PC-3 (cell line): Measurements from ENCODE around the gene THBS2. TPM values are rescaled to one million over a fixed set of nuclear protein-coding genes. Genes with fewer than 3 reads are reported as not detected.

Experiments used
- ATAC-seq: fragments of 200-7000 bp; cut with Tn5 transposase; 2 replicates; pipeline ENCODE4 v1.9.1; 2020; ENCODE audit warnings: mild to moderate bottlenecking, moderate library complexity
- BruUV-seq: library from RNA; stranded (reverse); fragments of 400-500 nt; replicated peaks from 2 replicates; lab custom pipeline; 2021; lab: Mats Ljungman, UMichigan
- CTCF ChIA-PET: fragments of 300-600 bp; sonication (Branson Sonifier 250); formaldehyde crosslinking; loops from one replicate; lab custom pipeline; 2022; ENCODE audit warnings: antibody characterized with exemption; lab: Charles Lee
- POLR2A ChIA-PET: fragments of 300-600 bp; sonication (Branson Sonifier 250); formaldehyde crosslinking; loops from one replicate; lab custom pipeline; 2022; ENCODE audit warnings: antibody characterized with exemption; ENCODE audit not compliant: unreplicated experiment; lab: Charles Lee
- DNase-seq: peaks from one replicate; pipeline ENCODE4 v3.0.0-alpha.2; 2015
- H2AFZ ChIP-seq: fragments of 300-600 bp; sonication (generic); 2 replicates; pipeline ENCODE4 v1.6.0; 2016; ENCODE audit warnings: antibody characterized with exemption, low read length
- H3F3A ChIP-seq: fragments of 300-600 bp; sonication (generic); one replicate; pipeline ENCODE4 v1.6.0; 2017; ENCODE audit warnings: antibody characterized with exemption, low read length, control low read depth, mild to moderate bottlenecking; ENCODE audit not compliant: unreplicated experiment
- H3K27ac ChIP-seq: fragments of 300-600 bp; sonication (generic); 2 replicates; pipeline ENCODE4 v1.5.1; 2016; ENCODE audit warnings: mild to moderate bottlenecking, low read length
- H3K27me3 ChIP-seq: fragments of 300-600 bp; sonication (generic); 2 replicates; pipeline ENCODE4 v1.6.1; 2016; ENCODE audit warnings: low read length, mixed read lengths
- H3K36me3 ChIP-seq: fragments of 300-600 bp; sonication (generic); 2 replicates; pipeline ENCODE4 v1.6.1; 2016; ENCODE audit warnings: low read depth, mixed run types, low read length, mixed read lengths
- H3K4me1 ChIP-seq: fragments of 300-600 bp; sonication (generic); 2 replicates; pipeline ENCODE4 v1.5.1; 2016; ENCODE audit warnings: low read length; ENCODE audit not compliant: insufficient read depth
- H3K4me2 ChIP-seq: fragments of 300-600 bp; sonication (generic); 2 replicates; pipeline ENCODE4 v1.6.0; 2016; ENCODE audit warnings: low read length
- H3K4me3 ChIP-seq: fragments of 300-600 bp; sonication (generic); 2 replicates; pipeline ENCODE4 v1.5.1; 2016; ENCODE audit warnings: mild to moderate bottlenecking, low read length, mixed read lengths
- H3K79me2 ChIP-seq: fragments of 300-600 bp; sonication (generic); 2 replicates; pipeline ENCODE4 v1.6.1; 2017; ENCODE audit warnings: low read length, mixed read lengths
- H3K9ac ChIP-seq: fragments of 300-600 bp; sonication (generic); 2 replicates; pipeline ENCODE4 v1.6.0; 2016; ENCODE audit warnings: mild to moderate bottlenecking, low read length
- H3K9me2 ChIP-seq: fragments of 300-600 bp; sonication (generic); replicated peaks from 2 replicates; pipeline ENCODE4 v1.6.1; 2016; ENCODE audit warnings: mixed run types, low read length, mixed read lengths
- H3K9me3 ChIP-seq: fragments of 300-600 bp; sonication (generic); 2 replicates; pipeline ENCODE4 v1.6.1; 2016; ENCODE audit warnings: low read length, mixed read lengths
- H4K20me1 ChIP-seq: fragments of 300-600 bp; sonication (generic); 2 replicates; pipeline ENCODE4 v1.6.1; 2016; ENCODE audit warnings: low read length, mixed read lengths
- CTCF ChIP-seq: fragments of 300-600 bp; sonication (generic); conservative IDR thresholded peaks from 2 replicates; pipeline ENCODE4 v1.5.1; 2017; ENCODE audit warnings: antibody characterized with exemption, low read depth, mild to moderate bottlenecking, low read length
- EZH2 ChIP-seq: fragments of 300-600 bp; sonication (generic); IDR thresholded peaks from one replicate; pipeline ENCODE4 v1.6.1; 2017; ENCODE audit warnings: antibody characterized with exemption, mild to moderate bottlenecking, low read length; ENCODE audit not compliant: unreplicated experiment
- EZH2phosphoT487 ChIP-seq: fragments of 300-600 bp; sonication (generic); IDR thresholded peaks from 2 replicates; pipeline ENCODE4 v1.6.1; 2018; ENCODE audit warnings: mild to moderate bottlenecking, antibody characterized with exemption, low read length, borderline replicate concordance
- intact Hi-C: fragments of 100-400 bp; cut with micrococcal nuclease; formaldehyde crosslinking; loops from 2 replicates; pipeline ENCODE4 v1.9.0; 2023
- total RNA-seq: library from RNA; depleted of rRNA; stranded (reverse); fragments of >200 nt; gene quantifications from 2 replicates; pipeline ENCODE4 v1.2.3, GENCODE V29; 2014

Gene THBS2
- total RNA-seq, 1 experiment from 2014 or later: not detected

DNA sequence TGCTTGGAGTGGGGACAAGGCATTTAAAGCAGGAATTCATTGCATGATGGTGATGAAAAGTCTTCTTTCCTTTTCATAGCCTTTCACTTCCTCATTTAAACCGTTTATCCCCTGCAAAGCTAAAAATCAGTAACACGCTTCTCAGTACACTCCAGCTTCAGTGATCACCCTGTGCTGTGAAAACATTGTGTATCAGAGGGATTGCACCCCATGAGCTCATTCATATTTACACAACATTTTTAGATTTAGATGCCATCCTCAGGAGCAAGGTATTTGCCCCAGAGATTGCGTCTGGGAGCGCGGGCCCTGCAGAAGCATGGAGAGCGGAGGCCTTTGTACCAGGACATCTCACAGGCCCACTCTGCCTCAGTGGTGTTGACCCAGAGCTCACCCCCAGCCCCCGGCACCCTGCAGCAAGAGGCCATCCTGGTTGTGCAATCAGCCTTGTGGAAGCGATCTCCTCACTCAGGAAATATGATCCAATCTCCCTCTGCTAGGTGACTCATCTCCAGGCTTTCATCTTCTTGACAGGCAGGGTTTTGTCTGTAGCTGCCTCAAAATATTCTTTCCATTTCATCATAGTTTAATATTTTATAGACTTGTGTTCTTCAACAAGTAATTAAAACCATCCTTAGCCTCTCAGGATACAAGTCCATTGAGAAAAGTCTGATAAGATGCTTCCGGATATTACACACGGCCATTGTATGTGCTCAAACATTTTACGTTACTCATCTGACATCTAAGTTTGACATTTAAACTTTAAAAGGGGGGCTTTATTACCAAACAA, 38.9 kb upstream of the THBS2 start:
- Histone ChIP-seq H3K9ac (no peak overlapping the region), H3K9me3 (no peaks in the 10 kb centered on the region), H3K4me2 (peak overlapping the region; percentile 41), H3F3A (no peaks in the 10 kb centered on the region), H2AFZ (no peak overlapping the region), H3K9me2 (no peaks in the 10 kb centered on the region), H3K27me3 (no peaks in the 10 kb centered on the region), H3K4me3 (no peak overlapping the region), H3K79me2 (no peaks in the 10 kb centered on the region), H3K4me1 (peaks cover 14% of the 10 kb centered on the region; the same call in 1 of the 2 replicates), H4K20me1 (no peaks in the 10 kb centered on the region), H3K27ac (peak overlapping the region; percentile 25; the same call in 1 of the 2 replicates), H3K36me3 (no peaks in the 10 kb centered on the region)
- POLR2A ChIA-PET: no interaction called here
- BruUV-seq: no TSS peak
- DNase-seq (peak; percentile 57), ATAC-seq (no peak)
- intact Hi-C loops: no loop called here
- TF ChIP-seq CTCF (no peak), EZH2 (no peak), EZH2phosphoT487 (no peak)
- CTCF ChIA-PET: no interaction called here

DNA sequence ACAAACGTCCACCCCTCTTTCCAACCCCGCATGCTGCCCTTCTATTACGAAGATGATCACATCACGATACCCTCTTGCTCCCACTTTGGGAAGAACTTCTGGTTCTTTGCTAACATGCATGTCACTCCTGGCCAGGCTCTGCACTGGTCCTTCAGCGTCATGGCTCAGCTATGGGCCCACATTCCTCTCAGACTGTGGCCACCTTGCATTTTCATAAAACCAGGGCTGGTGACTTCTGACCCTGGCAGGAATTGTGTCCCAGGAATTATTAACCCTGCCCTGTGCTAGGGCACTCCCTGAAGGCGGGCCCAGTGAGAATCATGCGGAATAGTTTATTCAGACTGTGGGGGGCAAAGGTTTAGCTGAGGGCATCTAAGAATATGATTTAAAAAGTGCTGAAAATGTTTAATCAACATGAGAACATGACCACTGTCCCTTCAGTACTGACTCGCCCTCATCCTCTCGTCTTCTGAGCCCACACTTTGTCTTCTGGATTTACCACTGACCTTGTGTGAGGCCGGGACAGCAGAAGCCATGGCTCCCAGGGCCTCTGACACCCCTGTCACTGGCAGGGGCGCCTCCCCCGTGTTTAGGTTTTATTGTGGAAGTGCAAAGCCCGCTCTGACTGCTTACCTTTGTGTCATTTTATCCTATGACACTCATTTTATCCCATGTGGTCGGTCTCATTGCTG, 38.1 kb upstream of the THBS2 start:
- Histone ChIP-seq H3K36me3 (no peaks in the 10 kb centered on the region), H3K79me2 (no peaks in the 10 kb centered on the region), H3K9me2 (no peaks in the 10 kb centered on the region), H3K9me3 (no peaks in the 10 kb centered on the region), H3K9ac (no peak overlapping the region), H3K4me2 (no peak overlapping the region; the same call in 1 of the 2 replicates), H3F3A (no peaks in the 10 kb centered on the region), H2AFZ (no peak overlapping the region), H3K4me1 (peaks cover 14% of the 10 kb centered on the region; the same call in 1 of the 2 replicates), H3K4me3 (no peak overlapping the region), H3K27me3 (no peaks in the 10 kb centered on the region), H3K27ac (peak overlapping the region; percentile 25; the same call in 1 of the 2 replicates), H4K20me1 (no peaks in the 10 kb centered on the region)
- BruUV-seq: no TSS peak
- ATAC-seq: no peak
- TF ChIP-seq EZH2 (no peak), EZH2phosphoT487 (no peak), CTCF (no peak)
- POLR2A ChIA-PET: no interaction called here
- intact Hi-C loops: no loop called here
- CTCF ChIA-PET: no interaction called here
- no peak for DNase-seq
